Heart left ventricle (tissue), 13 donors: ENCODE data around the gene AMFR.

Source experiments
- CTCF ChIP-seq, 12 donors: fragments of 200-600 bp; sonication (generic) in 4 of 12; IDR thresholded peaks; one replicate each; pipeline versions ENCODE4 v1.5.0 to v1.8.0; 2018 to 2022; ENCODE audit warnings: antibody characterized with exemption in 12 of 12, mild to moderate bottlenecking in 5 of 12
- POLR2A ChIP-seq, 2 donors: fragments of 450-650 bp; IDR thresholded peaks; one replicate each; pipeline ENCODE4 v1.6.1; 2017; ENCODE audit warnings: antibody characterized with exemption in 2 of 2, mild to moderate bottlenecking in 2 of 2, moderate library complexity in 2 of 2
- donor health status: ischemic (EF 13 %, LVEDD 7.1; RV severe dilation, severe dysfunction).
- donor health status: DM: no; HTN: yes; CAD: no.
- donor health status: DM: no; HTN: no; CAD: no.
- donor health status: ischemic (EF 25% LVEDD 6.9; RV normal size, moderate dysfunction).
- donor health status: ischemic (EF 25% LVEDD 5.7; RV mildly dilated, moderate dysfunction).
- donor health status: ischemic (EF 35%, LVEDD 5.7; RV mildly dilated, moderate dysfunction).
- donor health status: nonischemic (EF 11% LVEDD 7.7; RV severe dilation, severe dysfunction).
- donor health status: DM: yes; HTN: yes; CAD: no.
- donor health status: PGD.
- donor health status: ischemic (EF 29% LVEDD 5.4; RV normal size, mild dysfunction).
- donor health status: nonischemic (EF 23%, LVEDD 6.1; RV moderate dilation, normal function).

- no peak for TF ChIP-seq POLR2A (IDR thresholded peaks at IDR 0.05)
- no peak for TF ChIP-seq CTCF (IDR thresholded peaks at IDR 0.05)
Measured at GRCh38 chr16:56350491-56351405, 74.6 kb downstream of the AMFR start.
